ENCODE data around the gene TMPRSS6.

The TMPRSS6 gene

DNA sequence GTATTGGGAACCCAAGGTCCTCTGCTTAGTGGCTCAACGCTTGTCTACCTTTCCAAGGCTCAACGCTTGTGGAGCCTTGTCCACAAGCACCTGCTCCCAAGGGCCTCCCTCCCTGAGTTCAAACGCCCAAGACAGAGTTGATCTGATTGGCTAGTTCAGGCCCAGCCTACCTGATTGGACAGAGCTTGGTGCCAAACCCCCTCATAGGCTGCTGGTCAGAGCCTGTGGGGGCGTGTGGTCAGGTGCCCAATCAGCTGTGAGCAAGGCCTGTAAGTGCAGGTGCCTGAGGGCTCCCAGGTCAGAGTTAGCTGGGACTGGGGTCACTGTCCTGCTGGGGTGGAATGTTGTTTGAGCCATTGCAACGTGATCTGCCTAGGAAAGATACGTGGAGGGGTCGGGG lies 16.9 kb upstream of the TMPRSS6 start:
- FAIRE-seq (no peak), DNase-seq (ENCODE audit: insufficient read length, low spot score) (no peak)

GRCh38 chr22:37123649-37124048 lies 14.1 kb upstream of the TMPRSS6 start:
- TF ChIP-seq CTCF (IDR thresholded peaks at IDR 0.05; ENCODE audit: insufficient read depth, missing control alignments), result no peak
- DNase-seq (ENCODE audit: insufficient read length, low spot score) (no peak), FAIRE-seq (no peak)

More for the DNA sequence above, 16.9 kb upstream of the TMPRSS6 start:
- no peak for TF ChIP-seq CTCF (IDR thresholded peaks at IDR 0.05; ENCODE audit: insufficient read depth, missing control alignments)

- no peak for FAIRE-seq
Observed at GRCh38 chr22:37122598-37123180, 13.2 kb upstream of the TMPRSS6 start.

DNA sequence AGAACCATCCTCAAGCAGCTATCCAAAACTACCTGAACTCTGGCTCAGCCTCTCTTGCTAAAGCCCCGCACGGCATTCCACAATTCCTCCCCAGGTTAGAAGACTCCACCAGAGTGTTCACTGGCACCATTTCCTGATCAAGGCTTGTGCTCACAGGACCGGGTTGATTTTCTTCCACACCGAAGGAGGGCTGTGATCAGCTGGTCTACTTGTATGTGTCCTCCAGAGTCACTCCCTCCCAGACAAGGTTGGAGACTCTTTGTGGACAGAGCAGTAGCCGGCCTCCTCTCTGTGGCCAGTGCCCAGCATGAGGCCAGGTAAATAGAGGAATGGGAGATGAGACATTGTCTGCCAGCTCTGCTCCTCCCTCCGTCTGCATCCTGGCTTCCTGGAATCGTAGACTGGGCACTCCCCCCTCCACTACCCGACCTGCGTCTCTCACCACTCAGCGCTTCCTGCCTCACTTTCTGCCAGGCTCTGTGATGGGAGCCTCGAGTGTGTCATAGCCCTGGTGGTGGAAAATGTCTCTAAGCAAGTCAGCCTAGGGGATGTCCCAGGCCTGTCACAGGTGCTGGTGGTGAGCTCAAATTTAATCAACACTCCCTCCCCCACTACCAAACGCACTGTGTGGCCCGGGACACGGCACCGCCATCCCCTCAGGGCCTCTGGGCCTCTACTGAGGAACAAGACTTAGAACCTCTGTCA lies 12.5 kb upstream of the TMPRSS6 start:
- FAIRE-seq, result no peak
- DNase-seq (ENCODE audit: insufficient read length, low spot score), result no peak
- TF ChIP-seq CTCF (IDR thresholded peaks at IDR 0.05; ENCODE audit: insufficient read depth, missing control alignments), result no peak

More at GRCh38 chr22:37122598-37123180, 13.2 kb upstream of the TMPRSS6 start:
- no peak for TF ChIP-seq CTCF (IDR thresholded peaks at IDR 0.05; ENCODE audit: insufficient read depth, missing control alignments)
- DNase-seq (ENCODE audit: insufficient read length, low spot score), result no peak

- DNase-seq (ENCODE audit: insufficient read length, low spot score), result no peak
- no peak for FAIRE-seq
- no peak for TF ChIP-seq CTCF (IDR thresholded peaks at IDR 0.05; ENCODE audit: insufficient read depth, missing control alignments)
Observed at GRCh38 chr22:37120569-37121340, 11.2 kb upstream of the TMPRSS6 start.

DNA sequence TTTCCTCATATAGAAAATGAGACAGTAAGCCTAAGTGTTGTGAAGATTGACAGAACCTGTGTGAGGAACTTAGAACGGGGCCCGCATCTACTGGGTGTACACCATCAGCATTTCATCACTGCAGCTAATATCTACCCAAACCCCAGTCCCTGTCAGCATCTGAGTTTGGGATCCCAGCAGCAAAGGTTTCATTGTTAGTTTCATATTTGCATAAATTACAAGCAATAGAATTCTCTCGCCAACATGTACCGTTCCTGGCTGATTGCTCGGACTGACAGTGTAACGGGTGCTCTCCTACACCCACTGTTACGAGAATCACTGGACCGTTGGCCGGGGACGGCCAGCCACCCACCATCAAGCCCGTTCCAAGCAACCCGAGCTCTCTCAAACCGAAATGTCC lies 10.4 kb upstream of the TMPRSS6 start:
- DNase-seq (ENCODE audit: insufficient read length, low spot score), result no peak
- FAIRE-seq, result no peak
- no peak for TF ChIP-seq CTCF (IDR thresholded peaks at IDR 0.05; ENCODE audit: insufficient read depth, missing control alignments)
